HEK293 (cell line): ENCODE results near the gene IRF6.

Experiments used
- GLIS2 ChIP-seq: fragments of 450-650 bp; formaldehyde crosslinking; IDR thresholded peaks from 2 replicates; pipeline ENCODE4 v1.5.1; 2016; ENCODE audit warnings: missing biosample characterization, missing genetic modification characterization
- KLF17 ChIP-seq: fragments of 450-650 bp; formaldehyde crosslinking; IDR thresholded peaks from 2 replicates; pipeline ENCODE4 v1.5.1; 2016; ENCODE audit warnings: missing biosample characterization, missing genetic modification characterization
- PRDM1 ChIP-seq: fragments of 450-650 bp; formaldehyde crosslinking; IDR thresholded peaks from 2 replicates; pipeline ENCODE4; 2016; ENCODE audit warnings: missing biosample characterization, missing genetic modification characterization
- ZBTB20 ChIP-seq: fragments of 450-650 bp; formaldehyde crosslinking; IDR thresholded peaks from 2 replicates; pipeline ENCODE4 v1.5.1; 2016; ENCODE audit warnings: missing biosample characterization, missing genetic modification characterization
- ZBTB21 ChIP-seq: fragments of 450-650 bp; formaldehyde crosslinking; IDR thresholded peaks from 2 replicates; pipeline ENCODE4 v1.5.1; 2017; ENCODE audit warnings: missing biosample characterization, missing genetic modification characterization
- ZBTB48 ChIP-seq: fragments of 450-650 bp; formaldehyde crosslinking; IDR thresholded peaks from 2 replicates; pipeline ENCODE4 v1.5.1; 2016; ENCODE audit warnings: missing biosample characterization, missing genetic modification characterization
- ZBTB8A ChIP-seq: fragments of 450-650 bp; formaldehyde crosslinking; IDR thresholded peaks from 2 replicates; pipeline ENCODE4 v1.5.1; 2016; ENCODE audit warnings: missing biosample characterization, missing genetic modification characterization
- ZEB2 ChIP-seq: fragments of 450-650 bp; formaldehyde crosslinking; IDR thresholded peaks from 2 replicates; pipeline ENCODE4 v1.5.1; 2016; ENCODE audit warnings: missing biosample characterization, missing genetic modification characterization
- ZNF132 ChIP-seq: fragments of 450-650 bp; formaldehyde crosslinking; IDR thresholded peaks from 2 replicates; pipeline ENCODE4 v1.5.1; 2017; ENCODE audit warnings: missing biosample characterization, missing genetic modification characterization, borderline replicate concordance
- ZNF138 ChIP-seq: fragments of 450-650 bp; formaldehyde crosslinking; IDR thresholded peaks from 2 replicates; pipeline ENCODE4 v1.5.1; 2016; ENCODE audit warnings: missing biosample characterization, missing genetic modification characterization, borderline replicate concordance
- ZNF169 ChIP-seq: fragments of 450-650 bp; formaldehyde crosslinking; IDR thresholded peaks from 2 replicates; pipeline ENCODE4 v1.5.1; 2016; ENCODE audit warnings: missing biosample characterization, missing genetic modification characterization
- ZNF24 ChIP-seq: fragments of 450-650 bp; formaldehyde crosslinking; IDR thresholded peaks from 2 replicates; pipeline ENCODE4 v1.5.1; 2016; ENCODE audit warnings: missing biosample characterization, missing genetic modification characterization
- ZNF350 ChIP-seq: fragments of 450-650 bp; formaldehyde crosslinking; IDR thresholded peaks from 2 replicates; pipeline ENCODE4 v1.5.0; 2017; ENCODE audit warnings: missing biosample characterization, mild to moderate bottlenecking, missing genetic modification characterization
- ZNF366 ChIP-seq: fragments of 450-650 bp; formaldehyde crosslinking; conservative IDR thresholded peaks from 2 replicates; pipeline ENCODE4 v1.5.1; 2016; ENCODE audit warnings: missing biosample characterization, missing genetic modification characterization
- ZNF433 ChIP-seq: fragments of 450-650 bp; formaldehyde crosslinking; IDR thresholded peaks from 2 replicates; pipeline ENCODE4 v1.5.1; 2016; ENCODE audit warnings: missing biosample characterization, missing genetic modification characterization, low read depth
- ZNF449 ChIP-seq: fragments of 450-650 bp; formaldehyde crosslinking; IDR thresholded peaks from 2 replicates; pipeline ENCODE4 v1.5.1; 2017; ENCODE audit warnings: missing biosample characterization, mild to moderate bottlenecking, missing genetic modification characterization, moderate library complexity
- ZNF555 ChIP-seq: fragments of 450-650 bp; formaldehyde crosslinking; conservative IDR thresholded peaks from 2 replicates; pipeline ENCODE4 v1.5.1; 2017; ENCODE audit warnings: missing biosample characterization, mild to moderate bottlenecking, missing genetic modification characterization, inconsistent platforms
- ZNF561 ChIP-seq: fragments of 450-650 bp; IDR thresholded peaks from 2 replicates; pipeline ENCODE4 v1.5.1; 2018; ENCODE audit warnings: missing biosample characterization, missing genetic modification characterization, borderline replicate concordance
- ZNF623 ChIP-seq: fragments of 450-650 bp; formaldehyde crosslinking; IDR thresholded peaks from 2 replicates; pipeline ENCODE4 v1.5.1; 2016; ENCODE audit warnings: missing biosample characterization, missing genetic modification characterization
- ZNF629 ChIP-seq: fragments of 450-650 bp; formaldehyde crosslinking; IDR thresholded peaks from 2 replicates; pipeline ENCODE4 v1.5.1; 2017; ENCODE audit warnings: missing biosample characterization, missing genetic modification characterization
- ZNF658 ChIP-seq: fragments of 450-650 bp; formaldehyde crosslinking; IDR thresholded peaks from 2 replicates; pipeline ENCODE4; 2016; ENCODE audit warnings: missing biosample characterization, missing genetic modification characterization
- ZNF660 ChIP-seq: fragments of 450-650 bp; IDR thresholded peaks from 2 replicates; pipeline ENCODE4 v1.5.1; 2018; ENCODE audit warnings: missing biosample characterization, mild to moderate bottlenecking, missing genetic modification characterization
- ZNF692 ChIP-seq: fragments of 450-650 bp; formaldehyde crosslinking; IDR thresholded peaks from 2 replicates; pipeline ENCODE4 v1.5.1; 2016; ENCODE audit warnings: missing biosample characterization, missing genetic modification characterization
- ZNF837 ChIP-seq: fragments of 450-650 bp; formaldehyde crosslinking; IDR thresholded peaks from 2 replicates; pipeline ENCODE4 v1.5.1; 2016; ENCODE audit warnings: missing biosample characterization, missing genetic modification characterization
- ZSCAN23 ChIP-seq: fragments of 450-650 bp; formaldehyde crosslinking; IDR thresholded peaks from 2 replicates; pipeline ENCODE4 v1.5.1; 2016; ENCODE audit warnings: missing biosample characterization, missing genetic modification characterization
- TF ChIP-seq, protein P1 (sequence below): fragments of 450-650 bp; formaldehyde crosslinking; optimal IDR thresholded peaks from 2 replicates; pipeline ENCODE3; 2016; ENCODE audit warnings: missing biosample characterization, mild to moderate bottlenecking, missing genetic modification characterization
- TF ChIP-seq, protein P2 (sequence below): fragments of 450-650 bp; formaldehyde crosslinking; IDR thresholded peaks from 2 replicates; pipeline ENCODE4 v1.5.1; 2016; ENCODE audit warnings: missing biosample characterization, missing genetic modification characterization
- TF ChIP-seq, protein P3 (sequence below): fragments of 450-650 bp; formaldehyde crosslinking; IDR thresholded peaks from 2 replicates; pipeline ENCODE4 v1.5.1; 2016; ENCODE audit warnings: missing biosample characterization, missing genetic modification characterization

IRF6 gene

GRCh38 chr1:209808059-209808581 is 2.2 kb upstream of the IRF6 start (continued):
- TF ChIP-seq ZNF658 (tag by site-specific recombination), result no peak
- peak; percentile 88 for TF ChIP-seq ZEB2 (tag by site-specific recombination)
- peak; percentile 50; the same call in 1 of the 2 replicates for TF ChIP-seq KLF17 (tag by site-specific recombination)
- TF ChIP-seq ZNF629, result peak; percentile 83
- TF ChIP-seq ZNF555 (tag by site-specific recombination), result no peak
- TF ChIP-seq ZNF350 (tag by site-specific recombination), result no peak
- TF ChIP-seq, protein P1, sequence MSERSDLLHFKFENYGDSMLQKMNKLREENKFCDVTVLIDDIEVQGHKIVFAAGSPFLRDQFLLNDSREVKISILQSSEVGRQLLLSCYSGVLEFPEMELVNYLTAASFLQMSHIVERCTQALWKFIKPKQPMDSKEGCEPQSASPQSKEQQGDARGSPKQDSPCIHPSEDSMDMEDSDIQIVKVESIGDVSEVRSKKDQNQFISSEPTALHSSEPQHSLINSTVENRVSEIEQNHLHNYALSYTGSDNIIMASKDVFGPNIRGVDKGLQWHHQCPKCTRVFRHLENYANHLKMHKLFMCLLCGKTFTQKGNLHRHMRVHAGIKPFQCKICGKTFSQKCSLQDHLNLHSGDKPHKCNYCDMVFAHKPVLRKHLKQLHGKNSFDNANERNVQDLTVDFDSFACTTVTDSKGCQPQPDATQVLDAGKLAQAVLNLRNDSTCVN (tag by site-specific recombination), result no peak
- 0 out of 2 replicates have a peak, but pooled peaks have one; percentile 46 for TF ChIP-seq ZBTB48 (tag by site-specific recombination)
- TF ChIP-seq ZBTB21 (tag by site-specific recombination), result peak; percentile 50; the same call in 1 of the 2 replicates
- TF ChIP-seq ZBTB8A (tag by site-specific recombination), result no peak
- no peak for TF ChIP-seq ZNF433
- peak; percentile 82 for TF ChIP-seq ZNF366 (tag by site-specific recombination)
- TF ChIP-seq ZNF138 (tag by site-specific recombination), result no peak
- peak; percentile 84 for TF ChIP-seq ZNF692
- TF ChIP-seq ZNF837, result no peak
- no peak for TF ChIP-seq ZBTB20 (tag by site-specific recombination)
- TF ChIP-seq GLIS2 (tag by site-specific recombination), result peak; percentile 33; the same call in 1 of the 2 replicates
- peak; percentile 15; the same call in 1 of the 2 replicates for TF ChIP-seq ZSCAN23 (tag by site-specific recombination)
- TF ChIP-seq ZNF132, result no peak
- TF ChIP-seq, protein P2, sequence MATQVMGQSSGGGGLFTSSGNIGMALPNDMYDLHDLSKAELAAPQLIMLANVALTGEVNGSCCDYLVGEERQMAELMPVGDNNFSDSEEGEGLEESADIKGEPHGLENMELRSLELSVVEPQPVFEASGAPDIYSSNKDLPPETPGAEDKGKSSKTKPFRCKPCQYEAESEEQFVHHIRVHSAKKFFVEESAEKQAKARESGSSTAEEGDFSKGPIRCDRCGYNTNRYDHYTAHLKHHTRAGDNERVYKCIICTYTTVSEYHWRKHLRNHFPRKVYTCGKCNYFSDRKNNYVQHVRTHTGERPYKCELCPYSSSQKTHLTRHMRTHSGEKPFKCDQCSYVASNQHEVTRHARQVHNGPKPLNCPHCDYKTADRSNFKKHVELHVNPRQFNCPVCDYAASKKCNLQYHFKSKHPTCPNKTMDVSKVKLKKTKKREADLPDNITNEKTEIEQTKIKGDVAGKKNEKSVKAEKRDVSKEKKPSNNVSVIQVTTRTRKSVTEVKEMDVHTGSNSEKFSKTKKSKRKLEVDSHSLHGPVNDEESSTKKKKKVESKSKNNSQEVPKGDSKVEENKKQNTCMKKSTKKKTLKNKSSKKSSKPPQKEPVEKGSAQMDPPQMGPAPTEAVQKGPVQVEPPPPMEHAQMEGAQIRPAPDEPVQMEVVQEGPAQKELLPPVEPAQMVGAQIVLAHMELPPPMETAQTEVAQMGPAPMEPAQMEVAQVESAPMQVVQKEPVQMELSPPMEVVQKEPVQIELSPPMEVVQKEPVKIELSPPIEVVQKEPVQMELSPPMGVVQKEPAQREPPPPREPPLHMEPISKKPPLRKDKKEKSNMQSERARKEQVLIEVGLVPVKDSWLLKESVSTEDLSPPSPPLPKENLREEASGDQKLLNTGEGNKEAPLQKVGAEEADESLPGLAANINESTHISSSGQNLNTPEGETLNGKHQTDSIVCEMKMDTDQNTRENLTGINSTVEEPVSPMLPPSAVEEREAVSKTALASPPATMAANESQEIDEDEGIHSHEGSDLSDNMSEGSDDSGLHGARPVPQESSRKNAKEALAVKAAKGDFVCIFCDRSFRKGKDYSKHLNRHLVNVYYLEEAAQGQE (tag by site-specific recombination), result no peak
- TF ChIP-seq, protein P3, sequence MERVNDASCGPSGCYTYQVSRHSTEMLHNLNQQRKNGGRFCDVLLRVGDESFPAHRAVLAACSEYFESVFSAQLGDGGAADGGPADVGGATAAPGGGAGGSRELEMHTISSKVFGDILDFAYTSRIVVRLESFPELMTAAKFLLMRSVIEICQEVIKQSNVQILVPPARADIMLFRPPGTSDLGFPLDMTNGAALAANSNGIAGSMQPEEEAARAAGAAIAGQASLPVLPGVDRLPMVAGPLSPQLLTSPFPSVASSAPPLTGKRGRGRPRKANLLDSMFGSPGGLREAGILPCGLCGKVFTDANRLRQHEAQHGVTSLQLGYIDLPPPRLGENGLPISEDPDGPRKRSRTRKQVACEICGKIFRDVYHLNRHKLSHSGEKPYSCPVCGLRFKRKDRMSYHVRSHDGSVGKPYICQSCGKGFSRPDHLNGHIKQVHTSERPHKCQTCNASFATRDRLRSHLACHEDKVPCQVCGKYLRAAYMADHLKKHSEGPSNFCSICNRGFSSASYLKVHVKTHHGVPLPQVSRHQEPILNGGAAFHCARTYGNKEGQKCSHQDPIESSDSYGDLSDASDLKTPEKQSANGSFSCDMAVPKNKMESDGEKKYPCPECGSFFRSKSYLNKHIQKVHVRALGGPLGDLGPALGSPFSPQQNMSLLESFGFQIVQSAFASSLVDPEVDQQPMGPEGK (tag by site-specific recombination), result peak; percentile 41
- 0 out of 2 replicates have a peak, but pooled peaks have one; percentile 15 for TF ChIP-seq ZNF561 (tag by site-specific recombination)
- TF ChIP-seq PRDM1 (tag by site-specific recombination), result 0 out of 2 replicates have a peak, but pooled peaks have one; percentile 24
- no peak for TF ChIP-seq ZNF169
- no peak; the same call in none of the 2 replicates for TF ChIP-seq ZNF623 (tag by site-specific recombination)
- peak; percentile 70; the same call in 1 of the 2 replicates for TF ChIP-seq ZNF24 (tag by site-specific recombination)
- peak; percentile 90 for TF ChIP-seq ZNF660
- no peak for TF ChIP-seq ZNF449 (tag by site-specific recombination)
